Keratinocyte (primary cell): ENCODE measurements around the gene NEDD1. TPM values are rescaled to one million over a fixed set of nuclear protein-coding genes. Genes with fewer than 3 reads are reported as not detected.

Source experiments
- DNase-seq: peaks from one replicate; pipeline ENCODE4 v3.0.0-alpha.2; 2011; ENCODE audit warnings: low read depth, missing footprints, low spot score
- FAIRE-seq: peaks from 2 replicates; lab custom pipeline; 2011; peaks lifted over from hg19 to GRCh38; lab: Jason Lieb, UNC
- H2AFZ ChIP-seq: 2 replicates; pipeline ENCODE4 v1.6.0; 2012; ENCODE audit warnings: low read length, control low read depth, inconsistent platforms; ENCODE audit not compliant: control insufficient read depth
- H3K27ac ChIP-seq: 2 replicates; pipeline ENCODE4 v1.5.1; 2011; ENCODE audit warnings: low read length; ENCODE audit not compliant: control insufficient read depth, insufficient read depth
- H3K27me3 ChIP-seq: 3 replicates; pipeline ENCODE4 v1.6.0; 2011; ENCODE audit warnings: low read length; ENCODE audit not compliant: control insufficient read depth, insufficient read depth; ENCODE audit errors: extremely low read depth
- H3K36me3 ChIP-seq, 2 experiments: 2 replicates in 1 of 2; 3 replicates in 1 of 2; pipeline ENCODE4 v1.5.1; 2011; ENCODE audit warnings: low read length in 2 of 2, mild to moderate bottlenecking in 1 of 2; ENCODE audit not compliant: control insufficient read depth in 2 of 2, insufficient read depth in 2 of 2; ENCODE audit errors: extremely low read depth in 1 of 2
- H3K4me1 ChIP-seq: 3 replicates; pipeline ENCODE4 v1.5.1; 2011; ENCODE audit warnings: low read length; ENCODE audit not compliant: control insufficient read depth, insufficient read depth; ENCODE audit errors: extremely low read depth
- H3K4me2 ChIP-seq: 3 replicates; pipeline ENCODE4 v1.6.0; 2011; ENCODE audit warnings: low read depth, low read length; ENCODE audit not compliant: control insufficient read depth, insufficient read depth; ENCODE audit errors: extremely low read depth
- H3K4me3 ChIP-seq, 3 experiments: fragments of 200-600 bp in 1 of 3; sonication (generic) in 1 of 3; 2 replicates in 2 of 3; 3 replicates in 1 of 3; pipeline ENCODE4 v1.5.1; 2011 to 2016; ENCODE audit warnings: low read length in 3 of 3, mild to moderate bottlenecking in 3 of 3, control low read depth in 2 of 3, inconsistent platforms in 1 of 3, low read depth in 1 of 3, mixed read lengths in 1 of 3, mixed run types in 1 of 3, moderate library complexity in 1 of 3; ENCODE audit not compliant: control insufficient read depth in 2 of 3, insufficient read depth in 2 of 3; ENCODE audit errors: extremely low read depth in 1 of 3
- H3K79me2 ChIP-seq: 2 replicates; pipeline ENCODE4 v1.6.0; 2012; ENCODE audit warnings: low read length; ENCODE audit not compliant: control insufficient read depth, insufficient read depth
- H3K9ac ChIP-seq: 3 replicates; pipeline ENCODE4 v1.6.0; 2011; ENCODE audit warnings: low read length; ENCODE audit not compliant: control insufficient read depth, insufficient read depth; ENCODE audit errors: extremely low read depth
- H3K9me1 ChIP-seq: 3 replicates; pipeline ENCODE4 v1.6.0; 2011; ENCODE audit warnings: low read length; ENCODE audit not compliant: control insufficient read depth, insufficient read depth; ENCODE audit errors: extremely low read depth
- H3K9me3 ChIP-seq: 2 replicates; pipeline ENCODE4 v1.5.1; 2012; ENCODE audit warnings: low read depth, low read length; ENCODE audit not compliant: control insufficient read depth
- H4K20me1 ChIP-seq: 3 replicates; pipeline ENCODE4 v1.6.0; 2011; ENCODE audit warnings: low read length; ENCODE audit not compliant: control insufficient read depth, insufficient read depth; ENCODE audit errors: extremely low read depth
- EZH2 ChIP-seq: IDR thresholded peaks from one replicate; pipeline ENCODE4 v1.6.1; 2012; ENCODE audit warnings: inconsistent platforms, mild to moderate bottlenecking, low read length, moderate library complexity
- dilution Hi-C: fragments of 300-500 bp; cut with MboI; formaldehyde crosslinking; loops from one replicate; pipeline ENCODE4 v1.7.0; 2020; ENCODE audit warnings: low sequenced_read_pairs; ENCODE audit not compliant: extremely low pct_ligation_motif_present
- polyA plus RNA-seq, 5 experiments: library from polyadenylated mRNA; depleted of rRNA in 3 of 5; stranded (reverse) in 3 of 5; stranded (forward) in 1 of 5; unstranded in 1 of 5; fragments of >200 nt; gene quantifications; 1 replicate in 1 of 5; 2 replicates in 3 of 5; 3 replicates in 1 of 5; pipeline versions ENCODE4 v1.2.1 to v1.2.3, GENCODE V29; 2011 to 2012; ENCODE audit warnings: missing spikeins in 2 of 5, low read depth in 1 of 5, low replicate concordance in 1 of 5
- TF ChIP-seq, protein P1 (sequence below), 3 experiments: IDR thresholded peaks in 1 of 3; conservative IDR thresholded peaks in 1 of 3; optimal IDR thresholded peaks in 1 of 3; 2 replicates in 2 of 3; 3 replicates in 1 of 3; pipeline versions ENCODE3 to v1.5.1; 2011; ENCODE audit warnings: low read length in 3 of 3, mild to moderate bottlenecking in 3 of 3, moderate library complexity in 2 of 3, control low read depth in 1 of 3, inconsistent platforms in 1 of 3; ENCODE audit not compliant: insufficient read depth in 2 of 3; ENCODE audit errors: extremely low read depth in 1 of 3

NEDD1 gene
- polyA plus RNA-seq, 1 donor (not counting 4 experiments of a cell fraction or from before 2014, with no cell fraction given), result 44.4 TPM

DNA sequence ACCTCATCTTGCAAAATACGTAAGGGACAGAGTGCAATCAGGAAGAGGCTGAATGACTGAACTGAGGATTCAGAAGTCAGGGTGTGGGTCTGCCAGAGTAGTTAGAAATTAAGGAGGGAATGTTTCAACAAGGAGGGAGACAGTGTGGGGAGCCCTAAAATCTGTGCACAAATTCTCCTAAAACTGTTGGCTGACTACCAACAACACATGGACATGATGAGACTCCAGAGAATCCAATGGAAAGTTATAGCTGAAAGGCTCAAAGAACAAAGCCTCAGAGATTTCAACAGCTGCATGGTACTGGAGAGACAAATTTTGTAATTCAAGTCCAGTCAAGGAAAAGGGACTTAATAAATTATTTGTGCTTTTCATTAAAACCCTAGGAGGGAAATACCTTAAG, 36.1 kb upstream of the NEDD1 start:
- Histone ChIP-seq H3K9me3 (no peaks in the 10 kb centered on the region), H4K20me1 (no peaks in the 10 kb centered on the region), H3K9ac (no peak overlapping the region), H2AFZ (no peak overlapping the region), H3K79me2 (no peaks in the 10 kb centered on the region), H3K27me3 (no peaks in the 10 kb centered on the region), H3K4me2 (no peak overlapping the region), H3K27ac (no peak overlapping the region), H3K4me1 (no peaks in the 10 kb centered on the region), H3K4me3 (no peak overlapping the region), H3K9me1 (no peaks in the 10 kb centered on the region), H3K36me3 (no peaks in the 10 kb centered on the region)
- dilution Hi-C loops, result no loop called here
- FAIRE-seq, result no peak
- no peak for DNase-seq
- TF ChIP-seq, protein P1, sequence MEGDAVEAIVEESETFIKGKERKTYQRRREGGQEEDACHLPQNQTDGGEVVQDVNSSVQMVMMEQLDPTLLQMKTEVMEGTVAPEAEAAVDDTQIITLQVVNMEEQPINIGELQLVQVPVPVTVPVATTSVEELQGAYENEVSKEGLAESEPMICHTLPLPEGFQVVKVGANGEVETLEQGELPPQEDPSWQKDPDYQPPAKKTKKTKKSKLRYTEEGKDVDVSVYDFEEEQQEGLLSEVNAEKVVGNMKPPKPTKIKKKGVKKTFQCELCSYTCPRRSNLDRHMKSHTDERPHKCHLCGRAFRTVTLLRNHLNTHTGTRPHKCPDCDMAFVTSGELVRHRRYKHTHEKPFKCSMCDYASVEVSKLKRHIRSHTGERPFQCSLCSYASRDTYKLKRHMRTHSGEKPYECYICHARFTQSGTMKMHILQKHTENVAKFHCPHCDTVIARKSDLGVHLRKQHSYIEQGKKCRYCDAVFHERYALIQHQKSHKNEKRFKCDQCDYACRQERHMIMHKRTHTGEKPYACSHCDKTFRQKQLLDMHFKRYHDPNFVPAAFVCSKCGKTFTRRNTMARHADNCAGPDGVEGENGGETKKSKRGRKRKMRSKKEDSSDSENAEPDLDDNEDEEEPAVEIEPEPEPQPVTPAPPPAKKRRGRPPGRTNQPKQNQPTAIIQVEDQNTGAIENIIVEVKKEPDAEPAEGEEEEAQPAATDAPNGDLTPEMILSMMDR (optimal IDR thresholded peaks at IDR 0.05 in 1 of 3, IDR thresholded peaks at IDR 0.05 in 1 of 3, conservative IDR thresholded peaks at IDR 0.05 in 1 of 3; ENCODE audit: extremely low read depth in 1 of 3, insufficient read depth in 2 of 3, low read length in 3 of 3), result no peak
- no peak for TF ChIP-seq EZH2

DNA sequence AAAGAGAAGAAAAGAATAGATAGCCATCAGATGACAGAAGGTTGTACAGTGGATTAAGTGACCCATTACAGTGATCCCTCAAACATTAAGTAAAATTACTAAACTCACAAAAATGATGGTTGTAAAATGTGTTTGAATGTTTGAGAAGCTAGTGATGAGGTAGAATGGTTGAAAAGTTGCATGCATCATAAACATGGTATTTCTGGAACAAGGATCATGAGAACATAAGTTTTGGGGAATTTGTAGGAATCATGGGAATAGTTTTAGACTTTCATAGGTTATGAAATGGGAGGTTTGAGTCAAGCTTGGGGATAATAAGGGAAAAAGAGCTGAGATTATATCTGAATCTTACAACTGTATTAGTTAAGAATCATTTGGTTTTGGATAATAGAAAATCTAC, 34.1 kb upstream of the NEDD1 start:
- no peaks in the 10 kb centered on the region for H3K9me1 ChIP-seq
- H3K27me3 ChIP-seq, result no peaks in the 10 kb centered on the region
- H3K4me2 ChIP-seq, result no peak overlapping the region
- TF ChIP-seq EZH2, result no peak
- TF ChIP-seq, protein P1 (optimal IDR thresholded peaks at IDR 0.05 in 1 of 3, IDR thresholded peaks at IDR 0.05 in 1 of 3, conservative IDR thresholded peaks at IDR 0.05 in 1 of 3; ENCODE audit: extremely low read depth in 1 of 3, insufficient read depth in 2 of 3, low read length in 3 of 3), result no peak
- FAIRE-seq, result no peak
- no peak for DNase-seq
- H4K20me1 ChIP-seq, result no peaks in the 10 kb centered on the region
- H3K9me3 ChIP-seq, result no peaks in the 10 kb centered on the region
- no peaks in the 10 kb centered on the region for H3K36me3 ChIP-seq
- no peaks in the 10 kb centered on the region for H3K79me2 ChIP-seq
- H2AFZ ChIP-seq, result no peak overlapping the region
- no peak overlapping the region for H3K27ac ChIP-seq
- H3K9ac ChIP-seq, result no peak overlapping the region
- H3K4me1 ChIP-seq, result no peaks in the 10 kb centered on the region
- dilution Hi-C loops, result no loop called here
- no peak overlapping the region for H3K4me3 ChIP-seq
